Erythroblast (primary cell): ENCODE results near the gene IPPK.

ENCODE experiments used
- GATA1 ChIP-seq: IDR thresholded peaks from 2 replicates; pipeline ENCODE4 v1.6.1; 2011; ENCODE audit warnings: low read depth, mild to moderate bottlenecking, control low read depth, low read length, moderate library complexity
- POLR2A ChIP-seq: IDR thresholded peaks from 2 replicates; pipeline ENCODE4 v1.6.1; 2011; ENCODE audit warnings: mild to moderate bottlenecking, low read length

- no peak for TF ChIP-seq POLR2A
- TF ChIP-seq GATA1, result no peak
Measured at GRCh38 chr9:92663951-92664350, 6.0 kb downstream of the IPPK start.
